GM12875 (cell line): ENCODE measurements around the gene GABARAPL2.
"Not testable (repeated sequence)": the region's sequence is repeated elsewhere in the genome, so short reads cannot be mapped to it uniquely, and the experiment has no call there.

Experiments
- H3K4me3 ChIP-seq: one replicate; pipeline ENCODE4 v1.5.1; 2011; ENCODE audit warnings: low read depth, low read length, control low read depth
- CTCF ChIP-seq: IDR thresholded peaks from 2 replicates; pipeline ENCODE4 v1.5.1; 2011; ENCODE audit warnings: low read depth, mild to moderate bottlenecking, control low read depth, inconsistent platforms, low read length, moderate library complexity, borderline replicate concordance; ENCODE audit not compliant: insufficient read depth

The GABARAPL2 gene

DNA sequence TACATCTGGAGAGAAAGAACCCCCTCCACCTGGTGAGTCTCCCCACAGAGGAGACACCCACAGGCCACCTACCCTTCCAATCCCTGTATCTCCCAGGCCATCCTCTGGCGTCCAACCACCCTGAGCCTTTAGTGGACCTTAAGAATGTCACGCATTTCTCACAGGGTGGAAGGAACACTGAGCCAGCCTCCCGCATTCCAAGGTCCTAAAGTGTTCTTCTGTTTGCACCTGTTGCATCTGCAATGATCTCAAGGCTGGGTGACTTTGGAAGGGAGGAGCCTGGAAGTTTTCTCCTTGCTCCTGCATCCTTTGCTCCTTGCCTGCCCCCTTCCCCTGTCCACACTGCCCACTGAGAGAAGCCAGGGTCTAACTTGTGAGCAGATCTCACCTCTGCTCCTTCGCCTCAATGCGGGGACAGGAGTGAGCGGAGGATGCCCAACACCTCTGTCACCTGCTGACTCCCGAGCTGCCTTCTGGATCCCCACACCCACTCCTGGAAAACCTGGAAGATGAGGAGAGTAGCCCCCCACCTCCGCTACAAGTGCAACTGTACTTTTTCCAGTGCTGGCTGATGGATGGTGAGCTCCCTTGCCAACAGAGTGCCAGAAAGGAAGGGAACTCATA is 33.9 kb upstream of the GABARAPL2 start:
- no peak for TF ChIP-seq CTCF
- no peak overlapping the region for H3K4me3 ChIP-seq

DNA sequence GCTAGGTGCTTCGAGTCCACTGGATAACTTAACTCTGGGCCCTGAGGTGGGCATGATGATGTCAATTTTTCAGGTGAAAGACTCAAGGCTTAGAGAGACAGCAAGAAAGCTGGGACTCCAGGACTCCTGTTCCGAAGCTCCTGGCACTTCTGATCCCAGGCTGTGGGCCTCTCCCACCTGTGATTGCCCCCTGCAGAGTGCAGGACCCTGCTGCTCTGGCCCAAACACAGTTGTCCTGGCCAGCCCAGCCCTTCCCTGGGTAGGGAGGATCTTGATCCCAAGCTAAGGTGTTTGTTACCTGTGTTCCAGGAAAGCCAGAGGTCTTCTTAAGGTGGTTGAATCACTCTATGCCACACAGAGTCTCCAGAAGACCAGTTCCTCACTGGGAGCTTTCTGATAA is 33.4 kb upstream of the GABARAPL2 start:
- no peak for TF ChIP-seq CTCF
- no peak overlapping the region for H3K4me3 ChIP-seq

- no peak overlapping the region for H3K4me3 ChIP-seq
These were observed 31.5 kb upstream of the GABARAPL2 start for GRCh38 chr16:75534560-75535205.

GRCh38 chr16:75535211-75535843 is 30.9 kb upstream of the GABARAPL2 start:
- no peak for TF ChIP-seq CTCF
- H3K4me3 ChIP-seq: no peak overlapping the region

More at GRCh38 chr16:75534560-75535205, 31.5 kb upstream of the GABARAPL2 start:
- TF ChIP-seq CTCF: no peak

DNA sequence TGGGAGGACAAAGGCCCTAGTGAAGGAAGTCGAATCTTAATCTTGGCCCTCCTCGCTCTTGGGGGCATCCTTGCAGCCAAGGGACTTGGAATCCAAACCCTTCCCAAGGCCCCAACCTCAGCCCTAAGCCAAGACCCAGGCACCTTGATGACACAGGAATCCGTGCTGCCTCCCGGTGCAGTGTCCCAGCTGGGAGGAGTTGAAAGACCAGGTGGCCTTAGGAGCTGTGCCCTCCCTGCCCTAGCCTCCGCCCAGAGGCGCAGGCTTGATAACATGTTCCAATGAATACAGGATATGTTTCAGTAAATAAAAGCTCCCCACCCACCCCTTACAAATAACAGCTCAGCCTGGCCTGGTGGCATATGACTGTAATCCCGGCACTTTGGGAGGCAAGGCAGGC is 30.3 kb upstream of the GABARAPL2 start, which contains the start of gene CHST5:
TSS of gene CHST5 (minus strand) at position 208 of the 400 bp plus-strand sequence. CDS start 5,724 bp downstream, outside the sequence.
- no peak within 1 kb of the TSS for H3K4me3 ChIP-seq
- no peak for TF ChIP-seq CTCF

DNA sequence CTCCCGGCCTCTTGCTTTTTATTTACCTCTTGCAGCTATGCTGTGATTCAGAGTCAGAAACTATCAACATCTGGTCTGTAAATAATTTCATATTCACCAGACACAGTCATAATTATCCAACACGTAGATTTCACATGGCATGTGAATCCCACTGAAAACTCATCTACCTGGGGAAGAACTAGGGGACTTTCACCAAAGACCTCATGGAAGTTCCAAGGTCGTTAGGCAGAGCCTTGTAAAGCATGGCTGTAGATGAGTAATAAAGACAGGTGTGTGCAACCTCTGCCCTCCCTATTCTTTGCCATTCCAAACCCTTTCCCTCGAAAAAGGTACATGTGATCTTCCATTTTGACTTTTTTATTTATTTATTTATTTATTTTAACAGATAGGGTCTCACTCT is 28.4 kb upstream of the GABARAPL2 start:
- TF ChIP-seq CTCF: no peak
- H3K4me3 ChIP-seq: no peak overlapping the region

DNA sequence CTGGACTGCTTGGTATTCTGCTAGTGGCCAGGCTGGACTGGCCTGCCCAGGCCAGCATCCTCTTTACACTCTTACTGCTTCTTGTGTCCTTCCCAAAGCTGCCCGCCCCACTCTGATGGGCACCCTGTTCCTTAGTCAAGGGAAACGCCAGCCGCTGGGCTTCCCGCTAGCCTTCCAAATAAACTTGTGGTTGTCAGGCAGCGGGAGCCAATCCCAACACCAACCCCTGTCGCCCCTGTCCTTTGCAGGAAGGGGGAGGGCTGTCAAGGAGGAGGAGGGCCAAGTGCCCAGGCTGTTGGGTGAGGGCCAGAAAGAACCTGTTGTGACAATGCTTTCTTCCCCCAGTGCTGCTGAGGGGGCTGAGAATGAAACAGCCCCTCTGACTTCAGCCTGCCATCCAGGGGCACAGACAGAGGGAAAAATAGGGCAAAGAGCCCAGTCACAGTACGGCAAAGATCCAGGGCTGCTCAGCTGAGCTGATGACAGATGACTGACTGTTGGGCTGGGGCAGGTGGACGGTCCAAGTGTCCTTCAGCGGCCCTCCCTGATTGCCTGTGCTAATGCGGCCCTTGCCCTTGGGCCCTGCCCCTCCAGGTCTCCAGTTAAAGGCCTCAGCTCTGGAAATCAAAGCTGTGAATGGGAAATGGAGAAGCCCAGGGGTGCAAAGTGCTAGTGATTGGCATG is 27.2 kb upstream of the GABARAPL2 start:
- H3K4me3 ChIP-seq: not testable (repeated sequence)
